Stimulated activated CD4-positive, alpha-beta T cell treated with anti-CD3 and anti-CD28 coated beads, TNF-alpha, amount 100 ng/mL, for 48 hours (primary cell): ENCODE results near the gene TMEM54.

Experiments used
- DNase-seq, 3 donors: peaks; one replicate each; pipeline ENCODE4 v3.0.0-alpha.2; 2020; ENCODE audit warnings: low read depth in 3 of 3

Gene TMEM54

DNA sequence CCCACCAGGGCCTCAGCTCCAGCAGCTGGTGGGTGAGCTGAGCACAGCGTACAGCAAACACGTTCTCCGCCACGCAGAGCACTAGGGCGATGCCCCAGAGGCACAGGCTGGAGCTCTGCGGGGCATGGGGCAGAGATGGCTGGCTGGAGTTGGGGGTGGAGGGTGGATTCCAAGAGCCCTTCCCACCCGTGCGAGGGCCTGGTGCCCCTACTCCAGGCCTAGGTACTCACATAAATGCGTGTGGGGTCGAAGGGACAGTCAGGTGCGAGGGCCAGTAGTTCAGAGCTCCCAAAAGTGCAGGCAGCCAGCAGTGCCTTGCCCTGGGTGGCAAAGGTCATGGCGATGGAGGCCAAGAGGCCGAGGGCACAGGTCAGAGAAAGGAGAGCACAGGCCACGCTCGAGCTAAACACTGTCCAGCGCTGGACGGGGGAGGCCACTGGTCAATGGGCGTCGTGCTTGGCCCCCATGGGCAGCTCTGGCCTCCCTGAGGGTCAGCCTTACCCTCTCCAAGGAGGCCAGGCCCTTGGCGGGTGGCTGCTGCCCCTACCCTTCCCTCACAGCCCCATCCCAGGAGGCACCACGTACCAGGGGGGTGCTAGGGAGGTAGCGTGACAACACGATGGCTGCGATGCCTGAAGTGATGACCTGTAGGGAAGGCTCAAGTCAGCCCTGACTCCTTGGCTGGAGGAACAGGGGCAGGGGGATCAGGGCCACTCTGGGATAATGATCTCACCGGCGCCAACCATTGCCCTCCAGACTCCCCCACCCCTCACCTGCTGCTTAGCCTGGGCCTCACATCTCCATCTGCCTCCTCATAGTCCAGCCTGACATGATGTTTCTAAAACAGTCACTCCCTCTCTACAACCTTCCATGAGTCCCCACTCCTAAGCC is 5.6 kb downstream of the TMEM54 start:
- no peak for DNase-seq

DNA sequence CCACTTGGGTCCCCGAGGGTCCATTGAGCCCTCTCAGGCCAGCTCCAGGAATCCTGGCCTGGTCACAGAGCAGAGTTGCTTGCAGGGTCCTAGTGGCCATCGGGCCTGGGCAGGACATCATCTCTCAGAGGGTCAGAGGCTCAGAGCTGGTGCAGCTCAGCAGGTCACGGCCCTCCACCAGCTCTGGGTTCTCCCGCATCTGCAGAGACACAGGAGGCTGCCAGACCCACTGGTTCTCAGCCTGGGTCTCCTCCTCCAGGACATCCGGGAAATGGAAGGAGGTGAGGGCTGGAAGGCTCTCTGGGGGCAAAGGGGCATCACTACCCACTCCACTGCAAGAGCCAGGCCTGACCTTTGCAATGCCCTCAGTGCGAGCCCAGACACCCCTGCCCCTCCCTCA is 6.5 kb downstream of the TMEM54 start:
- no peak for DNase-seq

DNA sequence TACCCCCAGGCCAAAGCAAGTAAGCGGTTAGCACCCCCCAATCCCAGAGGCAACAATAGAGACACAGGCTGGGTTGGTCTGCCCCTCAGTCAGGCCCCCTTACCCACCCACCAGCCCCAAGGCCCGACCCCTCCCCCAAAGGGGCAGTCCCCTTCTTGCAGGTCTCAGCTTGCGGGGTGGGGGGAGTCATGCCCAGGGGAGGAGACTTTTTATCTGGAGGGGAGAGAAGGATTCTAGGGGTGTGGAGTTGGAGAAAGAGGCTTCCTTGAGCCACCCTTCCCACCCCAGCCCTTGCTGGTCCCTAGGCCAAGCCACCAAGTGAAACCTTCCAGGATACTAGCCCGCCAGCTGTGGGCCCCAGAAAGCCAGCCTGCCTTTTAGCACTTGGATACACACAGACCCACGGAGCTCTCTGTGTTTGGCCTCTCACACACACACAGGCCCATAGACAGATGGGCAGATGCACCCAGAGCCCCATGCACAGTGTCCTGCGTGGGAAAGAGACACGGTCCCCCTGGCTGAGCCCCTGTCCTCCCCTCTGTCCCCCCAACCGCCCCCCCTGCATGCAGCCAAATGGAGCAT is 7.1 kb downstream of the TMEM54 start:
- no peak for DNase-seq

DNA sequence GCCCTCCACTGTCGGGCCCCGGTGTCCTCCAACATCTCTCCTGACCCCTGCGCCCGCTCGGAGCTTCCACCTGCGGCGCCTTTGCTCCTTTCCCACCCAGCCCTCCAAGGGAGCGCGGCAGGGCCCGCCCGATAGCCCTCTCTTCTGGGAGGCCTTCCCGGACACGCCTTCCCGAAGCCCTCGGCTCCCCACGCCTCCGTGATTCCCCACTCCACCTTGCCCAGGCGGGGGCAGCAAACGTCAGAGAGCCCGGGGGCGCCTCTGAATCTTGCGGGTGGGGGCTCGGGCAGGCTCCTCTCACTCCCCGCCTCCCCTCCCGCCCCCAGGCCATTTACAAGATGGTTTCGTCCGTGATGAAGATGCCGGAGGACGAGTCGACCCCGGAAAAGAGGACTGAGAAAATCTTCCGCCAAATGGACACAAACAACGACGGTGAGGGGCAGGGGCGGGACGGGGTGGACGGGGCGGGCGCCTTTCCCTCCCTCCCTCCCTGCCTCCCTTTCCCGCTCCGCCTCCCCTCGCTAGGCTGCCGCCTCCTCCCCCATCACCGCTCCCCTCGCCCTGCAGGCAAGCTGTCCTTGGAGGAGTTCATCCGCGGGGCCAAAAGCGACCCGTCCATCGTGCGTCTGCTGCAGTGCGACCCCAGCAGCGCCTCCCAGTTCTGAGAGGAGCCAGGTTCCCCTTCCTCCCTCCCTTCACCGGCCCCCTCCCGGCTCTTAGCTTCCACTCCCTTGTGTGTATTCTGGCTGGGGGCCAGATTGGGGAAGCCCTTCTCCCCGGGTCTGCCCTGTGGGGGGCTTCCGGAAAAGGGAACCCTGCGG is 7.8 kb downstream of the TMEM54 start:
- no peak for DNase-seq

DNA sequence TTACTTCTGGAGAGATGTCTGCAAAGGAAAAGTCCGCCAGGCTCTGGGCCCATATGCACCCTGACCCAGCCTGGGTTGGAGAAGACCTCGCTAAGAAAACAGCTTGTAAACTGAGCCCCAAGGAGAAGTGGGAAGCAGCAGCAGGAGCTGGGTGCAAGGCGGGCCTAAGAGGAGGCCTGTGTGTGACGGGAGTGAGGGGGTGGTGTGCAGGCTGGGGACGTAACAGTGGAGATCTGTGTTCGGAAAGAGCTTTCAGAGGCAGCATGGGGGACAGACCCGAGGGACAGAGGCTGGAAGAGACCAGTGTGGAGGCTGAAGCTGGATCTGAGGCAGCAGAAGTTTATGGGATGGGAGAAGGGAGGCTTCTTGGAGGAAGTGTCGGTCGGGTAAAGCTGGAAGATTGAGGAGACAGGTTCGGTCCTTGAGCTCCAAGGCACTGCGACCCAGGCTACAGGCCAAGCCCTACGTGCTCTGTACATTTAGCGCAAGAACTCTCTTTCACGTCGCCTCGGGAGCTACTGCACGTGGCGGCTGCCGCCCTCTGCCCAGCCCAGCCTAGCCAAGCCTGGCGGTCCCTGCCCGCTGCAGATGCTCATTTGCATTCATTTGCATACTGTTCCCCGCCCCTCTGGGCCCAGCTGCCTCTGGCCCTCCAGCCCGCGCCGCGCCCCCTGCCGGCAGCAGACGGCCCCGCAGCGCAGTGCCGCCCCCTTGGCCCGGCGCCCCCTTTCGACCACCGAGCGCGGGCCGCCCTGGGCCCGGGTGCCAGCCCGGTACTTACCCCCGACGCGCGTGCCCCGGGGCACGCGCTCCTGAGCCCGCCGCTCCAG is 8.6 kb downstream of the TMEM54 start:
- DNase-seq: peak in 2 of 3 donors; percentile 36 to 52

DNA sequence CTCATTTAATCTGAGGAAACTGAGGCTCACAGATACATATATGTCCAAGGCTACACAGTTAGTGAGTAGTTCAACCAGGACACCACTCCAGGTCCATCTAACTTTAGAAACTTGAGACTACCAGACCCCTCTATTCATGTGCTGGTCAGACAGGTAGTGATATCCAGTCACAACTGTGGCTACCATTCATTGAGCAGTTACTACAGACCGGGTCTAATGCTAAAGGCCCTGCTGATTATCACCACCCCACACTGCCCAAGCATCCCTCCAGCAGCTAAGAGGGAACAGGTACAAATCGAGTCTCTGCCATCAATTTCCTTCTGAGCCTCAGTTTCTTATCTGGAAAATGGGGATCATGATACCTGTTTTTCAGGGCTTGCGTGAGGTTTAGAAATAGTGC is 9.6 kb downstream of the TMEM54 start:
- no peak for DNase-seq

DNA sequence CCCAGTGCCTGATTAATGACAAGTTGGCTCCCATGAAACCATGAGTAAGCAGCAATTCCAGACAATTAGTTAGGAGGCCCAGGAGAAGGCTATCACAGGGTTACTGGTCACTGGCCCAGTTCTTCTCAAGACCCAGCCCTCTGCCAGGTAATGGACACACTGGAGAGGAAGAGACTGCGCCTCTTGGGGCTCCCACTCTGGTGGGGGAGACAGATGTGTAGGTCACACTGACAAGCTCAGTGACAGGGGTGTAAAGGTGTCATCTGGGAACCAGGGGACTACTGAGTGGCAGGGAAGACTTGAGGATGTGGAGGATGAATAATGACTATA is 10.0 kb downstream of the TMEM54 start:
- no peak for DNase-seq

DNA sequence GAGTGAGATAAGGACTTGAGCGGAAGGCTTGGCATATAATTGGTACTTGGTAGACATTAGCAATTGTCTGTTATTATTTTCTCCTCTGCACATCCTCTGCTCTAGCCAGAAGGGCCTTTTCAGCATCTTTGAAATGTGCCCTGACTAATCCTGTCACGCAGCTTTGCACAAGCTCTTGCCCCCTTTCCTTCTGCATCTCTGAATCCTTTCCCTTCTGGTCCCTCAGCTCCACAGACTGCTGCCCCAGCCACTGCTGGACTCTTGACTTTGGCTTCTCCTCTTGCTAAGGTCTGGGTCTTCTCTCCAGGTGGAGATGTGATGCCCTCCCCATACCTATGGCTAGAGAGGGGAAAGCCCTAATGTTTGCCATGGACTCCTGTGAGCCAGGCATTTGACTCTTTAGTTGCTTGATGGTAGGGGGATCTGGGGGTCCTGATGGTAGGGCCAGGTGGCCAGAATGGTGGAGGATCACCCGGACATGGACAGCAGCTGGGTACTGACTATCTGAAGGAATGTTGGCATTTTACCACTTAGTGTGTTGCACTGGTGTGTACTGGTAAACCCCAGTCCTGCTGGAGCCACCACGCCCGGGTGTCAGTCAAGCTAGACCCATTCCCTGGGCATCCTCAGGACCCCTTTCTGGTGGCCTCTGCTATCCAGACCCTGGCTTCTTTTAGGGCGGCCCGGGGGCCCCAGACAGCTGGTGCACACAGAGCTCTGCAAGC is 10.5 kb downstream of the TMEM54 start:
- no peak for DNase-seq

DNA sequence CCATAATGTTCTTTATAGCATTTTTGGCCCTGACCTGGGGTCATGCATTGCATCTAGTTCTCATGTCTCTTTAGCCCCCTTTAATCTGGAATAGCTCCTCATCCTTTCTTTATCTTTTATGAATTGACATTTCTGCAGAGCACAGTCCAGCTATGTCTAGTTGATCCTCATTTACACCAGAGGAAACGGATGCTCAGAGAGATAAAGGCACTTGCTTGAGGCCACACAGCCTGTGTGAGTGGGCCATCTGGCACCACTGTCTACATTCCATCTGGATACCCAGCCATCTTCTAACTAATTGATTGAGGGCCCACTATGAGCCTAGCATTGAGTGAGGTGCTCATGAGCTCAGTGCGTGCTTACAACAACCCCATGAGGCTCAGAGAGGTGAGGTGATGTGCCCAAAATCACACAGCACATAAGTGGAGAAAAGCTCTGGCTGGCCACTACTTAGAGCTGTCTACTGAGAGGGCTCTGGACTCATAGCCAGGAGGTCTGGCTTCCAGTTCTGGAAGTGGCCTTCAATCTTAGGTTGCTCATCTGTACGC is 11.4 kb downstream of the TMEM54 start:
- DNase-seq: no peak

DNA sequence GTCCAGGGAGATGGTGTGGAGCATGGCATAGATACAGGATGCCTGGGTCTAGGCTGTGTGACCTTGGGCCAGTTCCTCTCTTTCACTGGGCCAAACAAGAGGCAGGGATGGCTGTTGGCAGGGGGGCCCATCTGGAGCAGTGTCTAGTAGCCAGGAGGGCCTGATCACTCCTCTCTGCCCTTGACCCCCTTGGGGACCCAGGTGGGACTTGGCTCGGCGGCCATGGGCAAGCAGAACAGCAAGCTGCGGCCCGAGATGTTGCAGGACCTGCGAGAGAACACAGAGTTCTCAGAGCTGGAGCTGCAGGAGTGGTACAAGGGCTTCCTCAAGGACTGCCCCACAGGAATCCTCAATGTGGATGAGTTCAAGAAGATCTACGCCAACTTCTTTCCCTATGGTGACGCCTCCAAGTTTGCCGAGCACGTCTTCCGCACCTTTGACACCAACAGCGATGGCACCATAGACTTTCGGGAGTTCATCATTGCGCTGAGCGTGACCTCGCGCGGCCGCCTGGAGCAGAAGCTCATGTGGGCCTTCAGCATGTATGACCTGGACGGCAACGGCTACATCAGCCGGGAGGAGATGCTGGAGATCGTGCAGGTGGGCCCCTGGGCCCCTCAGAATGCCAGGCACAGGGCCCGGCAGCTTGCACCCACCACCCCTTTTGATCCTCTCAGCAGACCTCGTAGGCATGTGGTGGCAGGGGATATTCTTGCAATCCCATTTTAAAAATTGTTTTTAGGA is 12.3 kb downstream of the TMEM54 start:
- DNase-seq: no peak

DNA sequence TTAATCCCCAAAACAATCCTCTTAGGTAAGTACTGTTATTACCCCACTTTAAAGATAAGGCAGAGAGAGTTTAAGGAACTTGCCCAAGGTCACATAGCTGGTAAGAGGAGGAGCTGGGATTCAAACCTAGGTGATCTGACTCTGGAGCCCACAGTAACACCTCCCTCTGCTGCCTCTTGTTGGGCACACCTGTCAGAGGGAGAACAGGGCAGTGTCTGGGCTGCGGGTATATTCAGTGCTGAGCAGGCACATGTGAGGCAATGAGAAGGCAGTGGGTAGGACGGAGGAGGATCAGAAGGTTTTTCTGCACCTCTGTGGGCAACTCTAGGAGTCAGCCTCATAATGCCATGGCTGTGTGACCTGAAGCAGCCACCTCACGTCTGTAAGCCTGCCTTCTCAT is 13.1 kb downstream of the TMEM54 start:
- DNase-seq: no peak

DNA sequence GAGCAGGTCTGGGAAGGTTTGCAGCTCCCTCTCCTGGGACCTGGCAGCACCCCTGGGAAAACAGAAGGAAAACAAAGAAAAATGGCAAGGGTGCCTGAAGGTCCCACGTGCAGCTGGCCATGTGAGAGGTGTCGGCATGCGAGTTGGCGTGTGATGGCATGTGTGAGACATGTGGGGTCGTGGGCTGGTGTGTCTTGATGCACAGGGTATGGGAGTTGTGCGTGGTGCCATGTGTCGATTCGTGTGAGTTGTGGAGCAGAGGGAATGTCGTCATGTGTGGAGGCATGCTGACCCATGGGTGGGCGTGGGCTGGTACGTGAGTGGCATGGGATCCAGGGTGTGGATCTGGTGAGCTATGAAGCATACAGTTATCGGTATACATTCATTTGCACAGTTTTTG is 13.6 kb downstream of the TMEM54 start:
- DNase-seq: no peak

DNA sequence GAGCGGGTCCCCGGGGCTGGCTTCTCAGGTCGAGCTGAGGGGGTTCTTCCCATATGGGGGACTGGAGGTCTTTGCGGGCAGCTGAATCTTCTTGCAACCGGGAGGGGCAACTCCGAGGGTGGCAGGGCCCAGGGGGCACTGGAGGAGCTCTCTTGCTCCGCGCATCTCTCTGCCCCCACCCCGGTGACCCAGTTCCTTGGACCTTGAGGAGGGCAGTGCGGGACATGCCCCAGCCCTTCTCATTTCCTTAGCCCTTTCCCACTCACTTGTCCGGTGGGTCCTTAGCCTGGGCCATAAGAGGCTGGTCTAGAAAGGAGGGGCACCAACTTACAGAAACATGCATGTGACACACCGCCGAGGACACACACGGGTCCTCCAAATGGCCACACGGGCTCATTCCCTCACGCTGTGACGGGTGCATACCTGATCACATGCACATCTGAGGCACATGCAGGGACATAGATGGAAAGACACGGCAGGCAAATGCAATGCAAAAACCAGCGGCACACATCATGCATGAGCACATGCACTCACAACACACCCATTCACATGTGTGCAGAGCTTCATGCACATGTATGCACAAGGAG is 14.3 kb downstream of the TMEM54 start:
- DNase-seq: no peak

DNA sequence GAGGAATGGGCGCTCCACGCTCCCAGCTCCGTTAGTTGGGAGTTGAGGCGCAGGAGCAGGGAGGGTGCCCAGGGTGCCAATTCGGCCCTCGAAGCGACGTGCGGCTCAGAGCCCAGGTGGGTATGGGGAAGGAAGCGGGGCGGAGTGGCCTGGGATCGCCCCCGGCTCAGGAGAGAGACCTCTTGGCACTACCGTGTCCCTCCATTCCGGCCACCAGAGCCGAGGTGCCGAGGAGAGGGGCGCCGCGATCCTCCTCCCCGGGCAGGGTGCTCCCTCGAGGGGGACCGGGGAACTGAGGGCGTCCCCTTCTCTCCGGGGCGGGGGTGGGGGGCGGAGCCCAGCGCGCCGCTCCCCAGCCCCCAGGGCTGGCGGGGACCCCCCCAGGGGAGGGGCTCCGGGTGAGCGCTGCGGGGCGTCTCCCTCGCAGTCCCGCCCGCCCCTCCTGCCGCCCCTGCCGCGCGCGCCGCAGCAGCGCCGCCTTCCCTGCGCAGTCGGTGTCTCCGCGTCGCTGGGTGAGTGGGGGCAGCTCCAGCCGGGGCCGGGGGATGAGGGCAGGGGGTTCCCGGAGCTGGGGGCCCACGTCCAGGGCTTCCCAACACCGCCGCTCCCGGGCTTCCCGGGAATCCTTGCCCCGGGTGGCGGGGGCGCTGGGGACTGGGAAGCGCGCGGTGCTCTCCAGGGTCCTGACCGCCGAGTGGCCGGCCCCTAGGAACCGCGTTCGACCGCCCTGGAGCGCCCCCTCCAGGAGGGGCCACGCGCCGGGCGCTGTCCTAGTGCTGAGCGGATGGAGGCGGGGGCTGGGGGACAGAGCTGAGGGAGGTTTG is 15.0 kb downstream of the TMEM54 start, which contains the start of gene HPCA:
HPCA (plus strand) TSS at position 488 of the 824 bp plus-strand sequence. CDS start 2,408 bp downstream, outside the sequence.
- DNase-seq: peak; percentile 14 to 46 (median 27)

DNA sequence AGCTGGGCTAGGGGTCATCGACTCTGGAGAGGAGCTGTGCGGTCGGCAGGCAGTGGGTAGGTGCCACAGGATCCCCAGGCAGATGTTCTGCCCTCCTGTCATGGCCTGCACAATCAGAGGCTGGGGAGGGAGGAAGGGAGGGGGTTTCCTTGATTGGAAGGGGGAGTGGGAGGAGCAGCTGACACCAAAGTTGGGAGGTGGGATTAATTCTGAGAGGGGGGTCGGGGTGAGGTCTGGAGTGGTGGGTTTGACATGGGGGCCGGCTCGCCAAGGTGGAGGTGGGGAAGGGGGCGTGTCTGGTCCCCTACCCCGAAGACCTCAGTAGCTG is 15.5 kb downstream of the TMEM54 start:
- no peak for DNase-seq

DNA sequence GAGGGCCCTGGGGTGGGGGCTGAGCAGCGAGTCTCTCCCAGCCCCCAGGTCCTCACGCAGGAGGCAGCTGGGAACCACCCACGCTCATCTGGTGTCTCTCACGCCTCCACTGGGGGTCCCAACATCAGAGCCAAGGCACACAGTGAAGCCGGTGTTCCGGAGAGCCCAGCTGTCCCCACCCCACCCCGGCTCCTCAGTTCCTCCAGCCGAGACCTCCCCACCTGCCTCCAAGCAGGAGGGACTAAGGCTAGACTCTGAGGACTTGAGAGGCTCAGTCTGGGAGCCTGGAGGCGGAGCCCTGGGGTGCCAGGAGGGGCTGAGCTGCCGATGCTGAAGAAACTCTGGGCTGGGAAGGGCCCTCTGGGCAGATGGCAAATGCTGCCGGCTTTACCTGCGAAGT is 16.5 kb downstream of the TMEM54 start:
- no peak for DNase-seq

DNA sequence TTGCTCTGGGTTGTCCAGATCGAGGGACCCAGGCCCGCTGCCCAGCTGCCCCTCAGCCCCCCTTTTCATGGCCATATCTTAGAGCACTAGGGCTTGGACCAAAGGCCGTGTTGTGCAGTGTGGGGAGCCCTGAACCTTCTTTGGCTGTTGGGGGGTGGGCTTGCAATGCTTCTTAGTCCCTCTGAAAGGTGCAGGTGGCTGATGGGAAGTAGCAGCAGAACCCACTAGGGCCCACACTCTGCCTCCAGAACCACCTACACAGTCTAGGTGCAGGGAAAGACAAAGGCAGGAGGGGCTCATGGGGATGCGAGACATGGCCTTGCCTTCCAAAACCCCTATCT is 17.2 kb downstream of the TMEM54 start:
- DNase-seq: no peak

DNA sequence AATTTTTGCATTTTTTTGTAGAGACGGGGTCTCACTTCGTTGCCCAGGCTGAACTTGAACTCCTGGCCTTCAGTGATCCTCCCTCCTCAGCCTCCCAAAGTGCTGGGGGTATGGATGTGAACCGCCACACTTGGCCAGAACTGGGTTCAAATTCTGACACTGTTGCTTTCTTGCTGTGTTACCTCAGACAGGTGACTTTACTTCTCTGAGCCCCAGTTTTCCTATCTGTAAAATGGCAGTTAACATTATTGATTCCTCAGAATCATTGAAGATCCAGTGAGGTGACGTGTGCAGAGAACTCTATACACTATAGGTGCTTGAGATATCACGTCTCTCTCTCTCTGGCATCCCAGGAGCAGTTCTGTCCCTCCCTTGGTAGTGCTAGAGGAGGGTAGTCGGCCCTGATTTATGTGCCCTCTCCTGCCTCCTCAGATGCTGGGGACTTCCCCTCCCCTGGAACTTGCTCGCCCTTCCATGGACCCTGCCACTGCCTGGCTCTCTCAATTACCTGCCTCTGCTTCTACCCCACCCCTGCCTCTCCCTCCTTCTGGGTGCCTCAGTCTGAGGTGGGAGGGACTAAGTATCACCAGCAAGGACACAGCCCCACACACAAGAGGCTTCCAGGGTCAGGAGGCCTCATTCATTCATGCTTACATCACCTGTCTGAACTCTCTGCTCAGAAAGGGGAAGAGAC is 17.7 kb downstream of the TMEM54 start:
- DNase-seq: no peak
